Cardiac muscle cell (in vitro differentiated cells and primary cell): ENCODE data around the gene PIK3C2G. TPM values are rescaled to one million over a fixed set of nuclear protein-coding genes. Genes with fewer than 3 reads are reported as not detected.

Source experiments
- DNase-seq, 2 donors: peaks; one replicate each; pipeline versions ENCODE4 v3.0.0 to v3.0.0-alpha.2; 2010 to 2017; ENCODE audit warnings: low read depth in 1 of 2, low spot score in 1 of 2
- H3K27ac ChIP-seq: fragments of 200-600 bp; sonication (generic); 2 replicates; pipeline ENCODE4 v1.5.1; 2016
- H3K27me3 ChIP-seq: fragments of 200-600 bp; sonication (generic); 2 replicates; pipeline ENCODE4 v1.6.0; 2016; ENCODE audit warnings: control low read depth
- H3K36me3 ChIP-seq: fragments of 200-600 bp; sonication (generic); 2 replicates; pipeline ENCODE4 v1.5.1; 2016; ENCODE audit warnings: control low read depth
- H3K4me1 ChIP-seq: fragments of 200-600 bp; sonication (generic); 2 replicates; pipeline ENCODE4 v1.8.1; 2017; ENCODE audit warnings: low read depth, mild to moderate bottlenecking, mixed run types
- H3K4me3 ChIP-seq: fragments of 200-600 bp; sonication (generic); 2 replicates; pipeline ENCODE4 v1.5.1; 2016; ENCODE audit warnings: mild to moderate bottlenecking
- H3K9me3 ChIP-seq: fragments of 200-600 bp; sonication (generic); 2 replicates; pipeline ENCODE4 v1.5.1; 2017; ENCODE audit warnings: low read depth, mild to moderate bottlenecking, control low read depth
- CTCF ChIP-seq: IDR thresholded peaks from 2 replicates; pipeline ENCODE4 v1.5.1; 2012; ENCODE audit warnings: low read depth, mild to moderate bottlenecking, low read length
- polyA plus RNA-seq: library from polyadenylated mRNA; unstranded; fragments of >200 nt; fragmentation: Nextera tagmentation; extraction: Ambion mirVana; gene quantifications from 2 replicates; pipeline ENCODE4 v1.2.1, GENCODE V29; 2016
- total RNA-seq: library from RNA; depleted of rRNA; stranded (reverse); fragments of >200 nt; gene quantifications from 2 replicates; pipeline ENCODE4 v1.2.3, GENCODE V29; 2016

PIK3C2G gene
- total and polyA plus RNA-seq, 2 experiments from 2014 or later = not detected

- no peak for DNase-seq
- Histone ChIP-seq H3K27ac (no peak overlapping the region), H3K4me1 (no peaks in the 10 kb centered on the region), H3K27me3 (no peaks in the 10 kb centered on the region), H3K36me3 (no peaks in the 10 kb centered on the region), H3K4me3 (no peak overlapping the region), H3K9me3 (no peaks in the 10 kb centered on the region)
- TF ChIP-seq CTCF = no peak
These were observed 4.1 kb upstream of the PIK3C2G start for GRCh38 chr12:18257251-18257650.

- Histone ChIP-seq H3K36me3 (no peaks in the 10 kb centered on the region), H3K9me3 (no peaks in the 10 kb centered on the region), H3K27ac (no peak overlapping the region), H3K4me1 (no peaks in the 10 kb centered on the region), H3K4me3 (no peak overlapping the region), H3K27me3 (no peaks in the 10 kb centered on the region)
- TF ChIP-seq CTCF = no peak
- no peak for DNase-seq
These were observed 2.4 kb upstream of the PIK3C2G start for GRCh38 chr12:18258929-18259328.

- Histone ChIP-seq H3K27me3 (no peaks in the 10 kb centered on the region), H3K4me3 (no peak overlapping the region), H3K36me3 (no peaks in the 10 kb centered on the region), H3K27ac (no peak overlapping the region), H3K4me1 (no peaks in the 10 kb centered on the region), H3K9me3 (no peaks in the 10 kb centered on the region)
- no peak for TF ChIP-seq CTCF
- no peak for DNase-seq
These were observed 1.2 kb upstream of the PIK3C2G start for GRCh38 chr12:18259906-18260682.

GRCh38 chr12:18261906-18262305 lies 588 bp downstream of the PIK3C2G start:
- H3K9me3 ChIP-seq = no peaks in the 10 kb centered on the region
- TF ChIP-seq CTCF = no peak
- no peak overlapping the region for H3K4me3 ChIP-seq
- no peaks in the 10 kb centered on the region for H3K4me1 ChIP-seq
- H3K27ac ChIP-seq = no peak overlapping the region
- H3K27me3 ChIP-seq = no peaks in the 10 kb centered on the region
- DNase-seq = no peak
- no peaks in the 10 kb centered on the region for H3K36me3 ChIP-seq

- Histone ChIP-seq H3K4me1 (no peaks in the 10 kb centered on the region), H3K4me3 (no peak overlapping the region), H3K27me3 (no peaks in the 10 kb centered on the region), H3K36me3 (no peaks in the 10 kb centered on the region), H3K9me3 (no peaks in the 10 kb centered on the region), H3K27ac (no peak overlapping the region)
- TF ChIP-seq CTCF = no peak
- DNase-seq = no peak
These were observed 1.2 kb downstream of the PIK3C2G start for GRCh38 chr12:18262514-18262913.
